ENCODE data around the gene ZC3H13. TPM values are rescaled to one million over a fixed set of nuclear protein-coding genes. Genes with fewer than 3 reads are reported as not detected.

The ZC3H13 gene
- total RNA-seq, 1 donor from 2014 or later = 44.3 TPM

DNA sequence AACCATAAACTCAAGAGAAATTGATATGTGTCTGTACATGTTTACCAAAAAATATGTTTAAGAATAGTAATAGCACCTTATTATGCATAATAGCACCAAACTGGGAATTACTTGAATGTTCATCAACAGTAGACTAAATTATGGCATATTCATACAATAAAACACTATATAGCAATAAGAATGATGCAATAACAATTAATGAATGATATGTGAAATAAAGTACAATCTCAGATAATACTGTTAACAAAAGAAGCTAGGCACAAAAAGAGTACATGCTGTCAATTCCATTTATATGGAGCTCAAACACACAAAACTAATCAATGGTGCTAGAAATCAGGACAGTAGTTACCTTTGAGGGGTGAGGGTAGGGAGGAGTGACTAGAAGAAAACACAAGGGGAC, 36.3 kb downstream of the ZC3H13 start:
- Mint-ChIP-seq H3K27ac (ENCODE audit: unreplicated experiment) (no peak overlapping the region), H3K4me3 (ENCODE audit: unreplicated experiment) (no peak overlapping the region), H3K27me3 (ENCODE audit: unreplicated experiment) (no peaks in the 10 kb centered on the region), H3K36me3 (ENCODE audit: unreplicated experiment) (peaks cover 35% of the 10 kb centered on the region), H3K9me3 (ENCODE audit: unreplicated experiment) (no peaks in the 10 kb centered on the region), H3K4me1 (ENCODE audit: unreplicated experiment) (no peaks in the 10 kb centered on the region)
- TF ChIP-seq, protein P1, sequence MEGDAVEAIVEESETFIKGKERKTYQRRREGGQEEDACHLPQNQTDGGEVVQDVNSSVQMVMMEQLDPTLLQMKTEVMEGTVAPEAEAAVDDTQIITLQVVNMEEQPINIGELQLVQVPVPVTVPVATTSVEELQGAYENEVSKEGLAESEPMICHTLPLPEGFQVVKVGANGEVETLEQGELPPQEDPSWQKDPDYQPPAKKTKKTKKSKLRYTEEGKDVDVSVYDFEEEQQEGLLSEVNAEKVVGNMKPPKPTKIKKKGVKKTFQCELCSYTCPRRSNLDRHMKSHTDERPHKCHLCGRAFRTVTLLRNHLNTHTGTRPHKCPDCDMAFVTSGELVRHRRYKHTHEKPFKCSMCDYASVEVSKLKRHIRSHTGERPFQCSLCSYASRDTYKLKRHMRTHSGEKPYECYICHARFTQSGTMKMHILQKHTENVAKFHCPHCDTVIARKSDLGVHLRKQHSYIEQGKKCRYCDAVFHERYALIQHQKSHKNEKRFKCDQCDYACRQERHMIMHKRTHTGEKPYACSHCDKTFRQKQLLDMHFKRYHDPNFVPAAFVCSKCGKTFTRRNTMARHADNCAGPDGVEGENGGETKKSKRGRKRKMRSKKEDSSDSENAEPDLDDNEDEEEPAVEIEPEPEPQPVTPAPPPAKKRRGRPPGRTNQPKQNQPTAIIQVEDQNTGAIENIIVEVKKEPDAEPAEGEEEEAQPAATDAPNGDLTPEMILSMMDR (IDR thresholded peaks at IDR 0.05) = no peak
- DNase-seq (ENCODE audit: extremely low spot score, unreplicated experiment) = no peak

GRCh38 chr13:46015366-46015765, 37.2 kb downstream of the ZC3H13 start:
- H3K27ac Mint-ChIP-seq (ENCODE audit: unreplicated experiment) = no peak overlapping the region
- no peak for DNase-seq (ENCODE audit: extremely low spot score, unreplicated experiment)
- no peaks in the 10 kb centered on the region for H3K9me3 Mint-ChIP-seq (ENCODE audit: unreplicated experiment)
- no peak overlapping the region for H3K4me3 Mint-ChIP-seq (ENCODE audit: unreplicated experiment)
- no peaks in the 10 kb centered on the region for H3K27me3 Mint-ChIP-seq (ENCODE audit: unreplicated experiment)
- peaks cover 37% of the 10 kb centered on the region for H3K36me3 Mint-ChIP-seq (ENCODE audit: unreplicated experiment)
- H3K4me1 Mint-ChIP-seq (ENCODE audit: unreplicated experiment) = no peaks in the 10 kb centered on the region
- TF ChIP-seq, protein P1 (IDR thresholded peaks at IDR 0.05) = no peak

DNA sequence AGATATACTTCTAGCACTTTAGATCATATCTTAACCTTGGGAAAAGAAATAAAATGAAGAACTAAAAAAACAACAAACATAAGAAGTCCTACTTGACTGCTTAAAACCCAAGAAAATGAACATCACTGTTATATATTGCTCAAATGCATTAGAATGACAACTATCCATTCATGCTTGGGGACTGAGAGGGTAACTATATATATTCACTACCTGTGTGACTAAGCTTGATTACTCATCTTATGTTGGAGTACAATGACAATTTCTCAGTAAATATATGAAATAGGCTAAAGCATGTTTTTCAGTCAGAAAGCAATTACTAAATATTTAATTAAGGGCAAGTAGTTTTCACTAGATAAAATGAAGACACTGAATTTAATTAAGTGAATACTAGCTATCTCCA, 40.1 kb downstream of the ZC3H13 start:
- no peaks in the 10 kb centered on the region for H3K27me3 Mint-ChIP-seq (ENCODE audit: unreplicated experiment)
- DNase-seq (ENCODE audit: extremely low spot score, unreplicated experiment) = no peak
- no peak overlapping the region for H3K4me3 Mint-ChIP-seq (ENCODE audit: unreplicated experiment)
- no peak overlapping the region for H3K27ac Mint-ChIP-seq (ENCODE audit: unreplicated experiment)
- TF ChIP-seq, protein P1 (IDR thresholded peaks at IDR 0.05) = no peak
- H3K9me3 Mint-ChIP-seq (ENCODE audit: unreplicated experiment) = no peaks in the 10 kb centered on the region
- peaks cover 46% of the 10 kb centered on the region for H3K36me3 Mint-ChIP-seq (ENCODE audit: unreplicated experiment)
- no peaks in the 10 kb centered on the region for H3K4me1 Mint-ChIP-seq (ENCODE audit: unreplicated experiment)

- H3K27ac Mint-ChIP-seq (ENCODE audit: unreplicated experiment) = no peak overlapping the region
- no peaks in the 10 kb centered on the region for H3K27me3 Mint-ChIP-seq (ENCODE audit: unreplicated experiment)
- peaks cover 34% of the 10 kb centered on the region for H3K36me3 Mint-ChIP-seq (ENCODE audit: unreplicated experiment)
- no peaks in the 10 kb centered on the region for H3K4me1 Mint-ChIP-seq (ENCODE audit: unreplicated experiment)
- no peak overlapping the region for H3K4me3 Mint-ChIP-seq (ENCODE audit: unreplicated experiment)
- no peaks in the 10 kb centered on the region for H3K9me3 Mint-ChIP-seq (ENCODE audit: unreplicated experiment)
- DNase-seq (ENCODE audit: extremely low spot score, unreplicated experiment) = no peak
- TF ChIP-seq, protein P1 (IDR thresholded peaks at IDR 0.05) = peak; percentile 51
These were observed 42.4 kb downstream of the ZC3H13 start for GRCh38 chr13:46010148-46010547.

GRCh38 chr13:46008631-46009030, 43.9 kb downstream of the ZC3H13 start:
- Mint-ChIP-seq H3K9me3 (ENCODE audit: unreplicated experiment) (no peaks in the 10 kb centered on the region), H3K36me3 (ENCODE audit: unreplicated experiment) (peaks cover 40% of the 10 kb centered on the region), H3K4me1 (ENCODE audit: unreplicated experiment) (no peaks in the 10 kb centered on the region), H3K4me3 (ENCODE audit: unreplicated experiment) (no peak overlapping the region), H3K27ac (ENCODE audit: unreplicated experiment) (no peak overlapping the region), H3K27me3 (ENCODE audit: unreplicated experiment) (no peaks in the 10 kb centered on the region)
- TF ChIP-seq, protein P1 (IDR thresholded peaks at IDR 0.05) = no peak
- no peak for DNase-seq (ENCODE audit: extremely low spot score, unreplicated experiment)
